HCT116 (cell line): ENCODE results near the gene LRRFIP1. TPM values are rescaled to one million over a fixed set of nuclear protein-coding genes. Genes with fewer than 3 reads are reported as not detected.

Source experiments
- ATAC-seq: fragments of 200-7000 bp; cut with Tn5 transposase; 2 replicates; pipeline ENCODE4 v1.9.1; 2020; ENCODE audit warnings: mild to moderate bottlenecking, moderate library complexity
- BruUV-seq: library from RNA; stranded (reverse); fragments of 400-500 nt; replicated peaks from 2 replicates; lab custom pipeline; 2021; lab: Mats Ljungman, UMichigan
- CTCF ChIA-PET: fragments of 300-600 bp; sonication (Branson Sonifier 250); formaldehyde crosslinking; loops from one replicate; lab custom pipeline; 2021; ENCODE audit warnings: antibody characterized with exemption; lab: Charles Lee
- POLR2A ChIA-PET: fragments of 300-600, 350-600 bp; sonication (Branson Sonifier 250); formaldehyde crosslinking; loops from one replicate; lab custom pipeline; 2021; ENCODE audit warnings: antibody characterized with exemption; lab: Charles Lee
- RAD21 ChIA-PET, 2 experiments: fragments of 300-600 bp; sonication (Branson Sonifier 250); formaldehyde crosslinking; loops; one replicate each; lab custom pipeline; 2023; ENCODE audit warnings: low total read pairs in 2 of 2; ENCODE audit not compliant: uncharacterized antibody in 2 of 2, unreplicated experiment in 2 of 2, low non-redundant PET in 1 of 2; lab: Charles Lee
- DNase-seq: peaks from one replicate; pipeline ENCODE4 v3.0.0-alpha.2; 2010; ENCODE audit warnings: low read depth, low spot score
- H2AFZ ChIP-seq: fragments of 200-600 bp; shearing (Covaris generic), sonication (generic); 2 replicates; pipeline ENCODE4 v1.6.1; 2017; ENCODE audit warnings: low read depth, mixed run types, mixed read lengths, antibody characterized with exemption, low read length; ENCODE audit not compliant: poor library complexity, severe bottlenecking
- H3K27ac ChIP-seq: 2 replicates; pipeline ENCODE4 v1.5.1; 2012; ENCODE audit warnings: low read depth, low read length
- H3K27me3 ChIP-seq: fragments of 200-600 bp; sonication (generic); 2 replicates; pipeline ENCODE4 v1.6.1; 2016; ENCODE audit warnings: mixed run types, low read length, mixed read lengths; ENCODE audit not compliant: insufficient read depth
- H3K36me3 ChIP-seq, 2 experiments: fragments of 200-500 bp in 1 of 2; fragments of 200-600 bp in 1 of 2; sonication (Bioruptor generic) in 1 of 2; sonication (generic) in 1 of 2; 2 replicates each; pipeline versions ENCODE4 v1.5.1 to v1.6.1; 2014 to 2016; ENCODE audit warnings: low read length in 2 of 2, inconsistent platforms in 1 of 2, mixed read lengths in 1 of 2, mixed run types in 1 of 2; ENCODE audit not compliant: insufficient read depth in 2 of 2, control insufficient read depth in 1 of 2
- H3K4me1 ChIP-seq, 2 experiments: fragments of 200-600 bp in 1 of 2; sonication (generic) in 1 of 2; 2 replicates each; pipeline versions ENCODE4 v1.5.1 to v1.6.1; 2012 to 2017; ENCODE audit warnings: low read length in 2 of 2, inconsistent platforms in 1 of 2, mild to moderate bottlenecking in 1 of 2, mixed read lengths in 1 of 2, mixed run types in 1 of 2, moderate library complexity in 1 of 2; ENCODE audit not compliant: insufficient read depth in 2 of 2, control insufficient read depth in 1 of 2
- H3K4me2 ChIP-seq: fragments of 200-600 bp; sonication (generic); 2 replicates; pipeline ENCODE4 v1.6.1; 2017; ENCODE audit warnings: mixed run types, low read length, mixed read lengths
- H3K4me3 ChIP-seq, 2 experiments: fragments of 200-600 bp in 1 of 2; sonication (generic) in 1 of 2; replicated peaks in 1 of 2; 2 replicates each; pipeline ENCODE4 v1.5.1; 2011 to 2016; ENCODE audit warnings: low read length in 2 of 2, control low read depth in 1 of 2, low read depth in 1 of 2, mild to moderate bottlenecking in 1 of 2, mixed read lengths in 1 of 2, mixed run types in 1 of 2
- H3K79me2 ChIP-seq: fragments of 200-600 bp; sonication (generic); 2 replicates; pipeline ENCODE4 v1.6.1; 2017; ENCODE audit warnings: mild to moderate bottlenecking, mixed run types, low read length, moderate library complexity, mixed read lengths; ENCODE audit not compliant: insufficient read depth
- H3K9ac ChIP-seq: fragments of 200-600 bp; sonication (generic); 2 replicates; pipeline ENCODE4 v1.6.1; 2016; ENCODE audit warnings: low read length, mixed read lengths
- H3K9me2 ChIP-seq: fragments of 200-600 bp; sonication (generic), shearing (Covaris generic); 2 replicates; pipeline ENCODE4 v1.6.1; 2017; ENCODE audit warnings: mixed run types, mild to moderate bottlenecking, moderate library complexity; ENCODE audit not compliant: insufficient read depth
- H3K9me3 ChIP-seq, 2 experiments: fragments of 200-500 bp in 1 of 2; fragments of 200-600 bp in 1 of 2; sonication (Bioruptor generic) in 1 of 2; sonication (generic) in 1 of 2; 2 replicates each; pipeline ENCODE4 v1.6.1; 2014 to 2017; ENCODE audit warnings: low read length in 2 of 2, mixed read lengths in 2 of 2, inconsistent platforms in 1 of 2, low read depth in 1 of 2, mild to moderate bottlenecking in 1 of 2, mixed run types in 1 of 2, moderate library complexity in 1 of 2; ENCODE audit not compliant: control insufficient read depth in 1 of 2, insufficient read depth in 1 of 2
- H4K20me1 ChIP-seq: fragments of 200-600 bp; sonication (generic), shearing (Covaris generic); 2 replicates; pipeline ENCODE4 v1.6.1; 2017; ENCODE audit warnings: mixed run types, mild to moderate bottlenecking, moderate library complexity; ENCODE audit not compliant: insufficient read depth
- ATF3 ChIP-seq: IDR thresholded peaks from 2 replicates; pipeline ENCODE4 v1.6.1; 2012
- FOSL1 ChIP-seq: IDR thresholded peaks from 2 replicates; pipeline ENCODE4 v1.6.1; 2012; ENCODE audit warnings: low read depth
- MAX ChIP-seq: IDR thresholded peaks from 2 replicates; pipeline ENCODE4 v1.6.1; 2012
- TCF7L2 ChIP-seq: IDR thresholded peaks from 2 replicates; pipeline ENCODE4 v1.7.0; 2011; ENCODE audit warnings: borderline replicate concordance, inconsistent platforms; ENCODE audit not compliant: insufficient read depth, insufficient read length; ENCODE audit errors: extremely low read depth
- ZFX ChIP-seq: fragments of 450-650 bp; IDR thresholded peaks from 2 replicates; pipeline ENCODE4 v1.6.1; 2017
- intact Hi-C: fragments of 100-400 bp; cut with micrococcal nuclease; formaldehyde crosslinking; loops from 2 replicates; pipeline ENCODE4 v1.10.0; 2022
- total RNA-seq: library from RNA; stranded (reverse); gene quantifications from one replicate; pipeline ENCODE4 v1.2.1, GENCODE V29; 2021; ENCODE audit not compliant: unreplicated experiment
- TF ChIP-seq, protein P1 (sequence below): IDR thresholded peaks from 2 replicates; pipeline ENCODE4 v1.6.1; 2012; ENCODE audit warnings: low read depth

LRRFIP1 gene
- total RNA-seq, 1 experiment from 2014 or later, result 76.9 TPM

- POLR2A ChIA-PET, result no interaction called here
- Histone ChIP-seq H2AFZ (no peak overlapping the region), H3K27ac (no peak overlapping the region), H4K20me1 (0 out of 2 replicates have a peak, but pooled peaks cover 5% of the 10 kb centered on the region), H3K27me3 (no peaks in the 10 kb centered on the region), H3K9me2 (no peaks in the 10 kb centered on the region), H3K9me3 (no peaks in the 10 kb centered on the region), H3K4me3 (no peak overlapping the region), H3K4me2 (no peak overlapping the region), H3K9ac (no peak overlapping the region), H3K36me3 (no peaks in the 10 kb centered on the region; a peak in 1 of 4 replicates), H3K79me2 (peaks cover 86% of the 10 kb centered on the region), H3K4me1 (peaks cover 11 to 59% of the 10 kb centered on the region in 2 experiments)
- TF ChIP-seq FOSL1, result no peak
- no peak for TF ChIP-seq MAX
- no peak for TF ChIP-seq TCF7L2
- TF ChIP-seq ZFX, result no peak
- TF ChIP-seq, protein P1, sequence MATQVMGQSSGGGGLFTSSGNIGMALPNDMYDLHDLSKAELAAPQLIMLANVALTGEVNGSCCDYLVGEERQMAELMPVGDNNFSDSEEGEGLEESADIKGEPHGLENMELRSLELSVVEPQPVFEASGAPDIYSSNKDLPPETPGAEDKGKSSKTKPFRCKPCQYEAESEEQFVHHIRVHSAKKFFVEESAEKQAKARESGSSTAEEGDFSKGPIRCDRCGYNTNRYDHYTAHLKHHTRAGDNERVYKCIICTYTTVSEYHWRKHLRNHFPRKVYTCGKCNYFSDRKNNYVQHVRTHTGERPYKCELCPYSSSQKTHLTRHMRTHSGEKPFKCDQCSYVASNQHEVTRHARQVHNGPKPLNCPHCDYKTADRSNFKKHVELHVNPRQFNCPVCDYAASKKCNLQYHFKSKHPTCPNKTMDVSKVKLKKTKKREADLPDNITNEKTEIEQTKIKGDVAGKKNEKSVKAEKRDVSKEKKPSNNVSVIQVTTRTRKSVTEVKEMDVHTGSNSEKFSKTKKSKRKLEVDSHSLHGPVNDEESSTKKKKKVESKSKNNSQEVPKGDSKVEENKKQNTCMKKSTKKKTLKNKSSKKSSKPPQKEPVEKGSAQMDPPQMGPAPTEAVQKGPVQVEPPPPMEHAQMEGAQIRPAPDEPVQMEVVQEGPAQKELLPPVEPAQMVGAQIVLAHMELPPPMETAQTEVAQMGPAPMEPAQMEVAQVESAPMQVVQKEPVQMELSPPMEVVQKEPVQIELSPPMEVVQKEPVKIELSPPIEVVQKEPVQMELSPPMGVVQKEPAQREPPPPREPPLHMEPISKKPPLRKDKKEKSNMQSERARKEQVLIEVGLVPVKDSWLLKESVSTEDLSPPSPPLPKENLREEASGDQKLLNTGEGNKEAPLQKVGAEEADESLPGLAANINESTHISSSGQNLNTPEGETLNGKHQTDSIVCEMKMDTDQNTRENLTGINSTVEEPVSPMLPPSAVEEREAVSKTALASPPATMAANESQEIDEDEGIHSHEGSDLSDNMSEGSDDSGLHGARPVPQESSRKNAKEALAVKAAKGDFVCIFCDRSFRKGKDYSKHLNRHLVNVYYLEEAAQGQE, result no peak
- TF ChIP-seq ATF3, result no peak
- intact Hi-C loops, result no loop called here
- RAD21 ChIA-PET, result no interaction called here
- CTCF ChIA-PET, result no interaction called here
- ATAC-seq (no peak), DNase-seq (no peak)
- BruUV-seq, result no TSS peak
Observed at GRCh38 chr2:237729681-237730475, 102.5 kb downstream of the LRRFIP1 start.
